GM23338 (cell line): ENCODE results near the gene NEK6.

Experiments
- CREB1 ChIP-seq: fragments of 250-450 bp; sonication (Bioruptor Pico); IDR thresholded peaks from 2 replicates; pipeline ENCODE4 v1.5.0; 2020; ENCODE audit warnings: low read depth, mild to moderate bottlenecking, moderate library complexity
- CTCF ChIP-seq, 2 experiments: fragments of 200-600 bp in 1 of 2; sonication (generic) in 1 of 2; conservative IDR thresholded peaks; 2 replicates each; pipeline versions ENCODE4 v1.5.1 to v1.6.1; 2016 to 2017; ENCODE audit warnings: antibody characterized with exemption in 2 of 2, low read depth in 2 of 2, mild to moderate bottlenecking in 2 of 2, moderate library complexity in 1 of 2
- ETS1 ChIP-seq: IDR thresholded peaks from 2 replicates; pipeline ENCODE4 v1.6.1; 2016; ENCODE audit warnings: antibody characterized with exemption
- EZH2 ChIP-seq: fragments of 200-600 bp; sonication (generic); IDR thresholded peaks from one replicate; pipeline ENCODE4 v1.8.0; 2017; ENCODE audit warnings: antibody characterized with exemption, mild to moderate bottlenecking, low read depth; ENCODE audit not compliant: unreplicated experiment
- EZH2phosphoT487 ChIP-seq: fragments of 200-600 bp; sonication (generic); IDR thresholded peaks from one replicate; pipeline ENCODE4 v1.8.1; 2018; ENCODE audit warnings: antibody characterized with exemption; ENCODE audit not compliant: unreplicated experiment
- JUNB ChIP-seq: IDR thresholded peaks from one replicate; pipeline ENCODE4 v1.6.1; 2016; ENCODE audit warnings: antibody characterized with exemption; ENCODE audit not compliant: unreplicated experiment
- NANOG ChIP-seq: IDR thresholded peaks from 2 replicates; pipeline ENCODE4 v1.6.1; 2016; ENCODE audit warnings: antibody characterized with exemption, borderline replicate concordance
- POLR2AphosphoS5 ChIP-seq: IDR thresholded peaks from 2 replicates; pipeline ENCODE4 v1.6.1; 2016; ENCODE audit warnings: antibody characterized with exemption, low read depth
- REST ChIP-seq: IDR thresholded peaks from one replicate; pipeline ENCODE4 v1.6.1; 2018; ENCODE audit warnings: antibody characterized with exemption; ENCODE audit not compliant: unreplicated experiment
- STAT1 ChIP-seq: IDR thresholded peaks from one replicate; pipeline ENCODE4 v1.6.1; 2016; ENCODE audit warnings: antibody characterized with exemption; ENCODE audit not compliant: unreplicated experiment
- ZNF114 ChIP-seq: fragments of 250-450 bp; sonication (Bioruptor Pico); IDR thresholded peaks from 2 replicates; pipeline ENCODE4 v1.5.0; 2020; ENCODE audit warnings: mild to moderate bottlenecking, moderate library complexity
- ZNF331 ChIP-seq: fragments of 250-450 bp; sonication (Bioruptor Pico); IDR thresholded peaks from 2 replicates; pipeline ENCODE4 v1.5.0; 2020; ENCODE audit warnings: low read depth, mild to moderate bottlenecking, moderate library complexity
- ZNF462 ChIP-seq: fragments of 250-450 bp; sonication (Bioruptor Pico); IDR thresholded peaks from 2 replicates; pipeline ENCODE4 v1.5.0; 2020; ENCODE audit warnings: mild to moderate bottlenecking, moderate library complexity

GRCh38 chr9:124315882-124316281 is 58.1 kb downstream of the NEK6 start:
- no peak for TF ChIP-seq CTCF (conservative IDR thresholded peaks at IDR 0.05; ENCODE audit: low read depth in 2 of 2)
- TF ChIP-seq EZH2phosphoT487, result no peak
- no peak for TF ChIP-seq REST
- no peak for TF ChIP-seq EZH2
- no peak for TF ChIP-seq POLR2AphosphoS5
- no peak for TF ChIP-seq ZNF114
- no peak for TF ChIP-seq JUNB
- no peak for TF ChIP-seq CREB1 (CRISPR knock-in tag)
- TF ChIP-seq ETS1, result no peak
- TF ChIP-seq NANOG, result no peak
- no peak for TF ChIP-seq ZNF462 (CRISPR knock-in tag)
- TF ChIP-seq ZNF331 (CRISPR knock-in tag), result no peak
- no peak for TF ChIP-seq STAT1
